Motor neuron (in vitro differentiated cells): ENCODE results near the gene C1QTNF5. TPM values are rescaled to one million over a fixed set of nuclear protein-coding genes. Genes with fewer than 3 reads are reported as not detected.

Source experiments
- ATAC-seq, 8 experiments: fragments of 200-7000 bp; cut with Tn5 transposase; replicated peaks in 6 of 8; 2 replicates each; pipeline ENCODE4 v1.8.0; 2021; ENCODE audit warnings: mild to moderate bottlenecking in 8 of 8, moderate library complexity in 8 of 8
- H3K27ac ChIP-seq, 2 donors: fragments of 250-450 bp; sonication (Bioruptor Pico); 2 replicates each; pipeline ENCODE4 v1.9.0; 2021; ENCODE audit warnings: antibody characterized with exemption in 2 of 2, mild to moderate bottlenecking in 2 of 2, moderate library complexity in 1 of 2
- H3K4me1 ChIP-seq, 2 donors: fragments of 250-450 bp; sonication (Bioruptor Pico); replicated peaks in 1 of 2; 2 replicates each; pipeline ENCODE4 v1.6.1; 2021; ENCODE audit warnings: antibody characterized with exemption in 2 of 2, mild to moderate bottlenecking in 2 of 2, moderate library complexity in 1 of 2
- H3K4me3 ChIP-seq, 5 donors: fragments of 250-450 bp; sonication (Bioruptor Pico); 2 replicates each; pipeline ENCODE4 v1.9.0; 2021; ENCODE audit warnings: antibody characterized with exemption in 5 of 5, mild to moderate bottlenecking in 5 of 5, moderate library complexity in 4 of 5
- WGBS, 10 experiments: fragments of 450-650 bp; shearing (Covaris generic); methylation state at CpG; one replicate each; pipeline ENCODE4 v1.0.0; 2022; 5-methylcytosine and 5-hydroxymethylcytosine counted together
- in situ Hi-C, 9 experiments: fragments of 400-800 bp; cut with MboI; loops; one replicate each; pipeline ENCODE4 v1.15.0; 2021; ENCODE audit warnings: low sequenced_read_pairs in 9 of 9, low pct_unique_long_range_greater_than_20kb in 2 of 9; ENCODE audit not compliant: unreplicated experiment in 9 of 9
- total RNA-seq, 8 experiments: library from RNA; unstranded; fragments of 300-600 nt; gene quantifications; 2 replicates each; pipeline versions ENCODE4 v1.2.3 to v1.2.4, GENCODE V29; 2022

The C1QTNF5 gene
- total RNA-seq, 8 experiments from 2014 or later, result 0.54 to 27.8 (median 1.4) TPM; not detected in 1

- in situ Hi-C loops, result loop anchor here in 2 of 9 experiments (10.0 to 25.0 kb wide), 2 partner anchors 226 to 234 kb away; partner anchors contain the start of genes C2CD2L (in 2 of the 2), DPAGT1 (in 2 of the 2) and HINFP (in 1 of the 2)
- WGBS, 10 experiments, result 0 to 40% (median 4%) methylated on average over 1 to 11 of the region's 17 CpGs; no CpG with 5 or more reads in 4 of the 10 experiments
- H3K4me1 ChIP-seq, result peaks cover 29 to 47% of the 10 kb centered on the region in 2 donors
Measured at GRCh38 chr11:119338318-119338890, 2.3 kb downstream of the C1QTNF5 start.

GRCh38 chr11:119337581-119338317 is 2.9 kb downstream of the C1QTNF5 start:
- in situ Hi-C loops, result loop anchor here in 2 of 9 experiments (10.0 to 25.0 kb wide), 2 partner anchors 225 to 233 kb away; partner anchors contain the start of genes C2CD2L (in 2 of the 2), DPAGT1 (in 2 of the 2) and HINFP (in 1 of the 2)
- H3K4me3 ChIP-seq, result peak overlapping the region in 4 of 5 donors; percentile 5 to 11 (median 10)
- ATAC-seq, result peak in 6 of 8 experiments; percentile 4 to 12 (median 6)
- 25 to 80% (median 34%) methylated on average over 1 to 5 of the region's 9 CpGs; no CpG with 5 or more reads in 6 of the 10 experiments for WGBS, 10 experiments
- no peak overlapping the region for H3K27ac ChIP-seq
- peaks cover 29 to 47% of the 10 kb centered on the region in 2 donors for H3K4me1 ChIP-seq

More at GRCh38 chr11:119338318-119338890, 2.3 kb downstream of the C1QTNF5 start:
- Histone ChIP-seq H3K27ac (no peak overlapping the region), H3K4me3 (peak overlapping the region in 4 of 5 donors; percentile 5 to 11 (median 10))
- peak; percentile 24 to 52 (median 40) for ATAC-seq

GRCh38 chr11:119336744-119337469 is 3.8 kb downstream of the C1QTNF5 start:
- 33 to 100% (median 83%) methylated on average over 1 to 5 of the region's 9 CpGs; no CpG with 5 or more reads in 3 of the 10 experiments for WGBS, 10 experiments
- in situ Hi-C loops, result loop anchor here in 2 of 9 experiments (10.0 to 25.0 kb wide), 2 partner anchors 225 to 232 kb away; partner anchors contain the start of genes C2CD2L (in 2 of the 2), DPAGT1 (in 2 of the 2) and HINFP (in 1 of the 2)
- Histone ChIP-seq H3K4me3 (no peak overlapping the region), H3K27ac (no peak overlapping the region), H3K4me1 (peaks cover 29 to 47% of the 10 kb centered on the region in 2 donors)
- ATAC-seq, result no peak

GRCh38 chr11:119335655-119336543 is 4.8 kb downstream of the C1QTNF5 start:
- H3K27ac ChIP-seq, result no peak overlapping the region
- no peak overlapping the region for H3K4me3 ChIP-seq
- peaks cover 29 to 40% of the 10 kb centered on the region in 2 donors for H3K4me1 ChIP-seq
- no peak for ATAC-seq
- WGBS, 10 experiments, result 60 to 100% (median 91%) methylated on average over 1 to 11 of the region's 30 CpGs; no CpG with 5 or more reads in 4 of the 10 experiments
- in situ Hi-C loops, result loop anchor here in 2 of 9 experiments (10.0 to 25.0 kb wide), 2 partner anchors 224 to 231 kb away; partner anchors contain the start of genes C2CD2L (in 2 of the 2), DPAGT1 (in 2 of the 2) and HINFP (in 1 of the 2)

GRCh38 chr11:119335091-119335654 is 5.5 kb downstream of the C1QTNF5 start:
- no peak overlapping the region for H3K27ac ChIP-seq
- in situ Hi-C loops, result loop anchor here in 2 of 9 experiments (10.0 to 25.0 kb wide), 2 partner anchors 223 to 230 kb away; partner anchors contain the start of genes C2CD2L (in 2 of the 2), DPAGT1 (in 2 of the 2) and HINFP (in 1 of the 2)
- peaks cover 29 to 34% of the 10 kb centered on the region in 2 donors for H3K4me1 ChIP-seq
- 0 to 80% (median 29%) methylated on average over 1 to 3 of the region's 15 CpGs; no CpG with 5 or more reads in 7 of the 10 experiments for WGBS, 10 experiments
- no peak for ATAC-seq
- H3K4me3 ChIP-seq, result peak overlapping the region; percentile 79 to 99 (median 97)

GRCh38 chr11:119334174-119334930 is 6.3 kb downstream of the C1QTNF5 start, which contains the start of gene RNF26:
Gene RNF26 (plus strand): TSS chr11:119334527. CDS start chr11:119335123, 596 bp downstream.
- WGBS, 10 experiments, result 0 to 4% (median 0%) methylated on average over 4 to 17 of the region's 54 CpGs; no CpG with 5 or more reads in 1 of the 10 experiments
- H3K4me1 ChIP-seq, result peaks cover 28 to 29% of the 10 kb centered on the region in 2 donors

GRCh38 chr11:119332111-119332765 is 8.4 kb downstream of the C1QTNF5 start:
- WGBS, 10 experiments, result 58 to 100% (median 72%) methylated on average over 2 to 4 of the region's 4 CpGs
- H3K4me3 ChIP-seq, result no peak overlapping the region
- peaks cover 7 to 11% of the 10 kb centered on the region in 2 donors for H3K4me1 ChIP-seq
- in situ Hi-C loops, result loop anchor here in 2 of 9 experiments (10.0 to 25.0 kb wide), 2 partner anchors 220 to 227 kb away; partner anchors contain the start of genes C2CD2L (in 2 of the 2), DPAGT1 (in 2 of the 2) and HINFP (in 1 of the 2)
- no peak for ATAC-seq
- no peak overlapping the region for H3K27ac ChIP-seq

More at GRCh38 chr11:119334174-119334930, 6.3 kb downstream of the C1QTNF5 start, which contains the start of gene RNF26:
- ATAC-seq, result peak; percentile 88 to 94 (median 90)
- H3K27ac ChIP-seq, result peak within 1 kb of the TSS; percentile 79 to 81
- H3K4me3 ChIP-seq, result peak within 1 kb of the TSS; percentile 79 to 99 (median 97)
- in situ Hi-C loops, result loop anchor here in 2 of 9 experiments (10.0 to 25.0 kb wide), 2 partner anchors 222 to 230 kb away; partner anchors contain the start of genes C2CD2L (in 2 of the 2), DPAGT1 (in 2 of the 2) and HINFP (in 1 of the 2)

- Histone ChIP-seq H3K27ac (no peak overlapping the region), H3K4me1 (peaks cover 4 to 7% of the 10 kb centered on the region in 2 donors), H3K4me3 (no peak overlapping the region)
- no peak for ATAC-seq
- in situ Hi-C loops, result loop anchor here in 2 of 9 experiments (10.0 to 25.0 kb wide), 2 partner anchors 218 to 225 kb away; partner anchors contain the start of genes C2CD2L (in 2 of the 2), DPAGT1 (in 2 of the 2) and HINFP (in 1 of the 2)
- WGBS, 10 experiments, result 5 to 100% (median 77%) methylated on average over 1 of the region's 1 CpG; no CpG with 5 or more reads in 1 of the 10 experiments
Measured at GRCh38 chr11:119330237-119330636, 10.4 kb downstream of the C1QTNF5 start.

- ATAC-seq, result no peak
- no peak overlapping the region for H3K27ac ChIP-seq
- H3K4me1 ChIP-seq, result peaks cover 0 to 4% of the 10 kb centered on the region in 2 donors
- H3K4me3 ChIP-seq, result no peak overlapping the region
- WGBS, 10 experiments, result 20 to 100% (median 75%) methylated on average over 1 to 2 of the region's 2 CpGs; no CpG with 5 or more reads in 1 of the 10 experiments
- in situ Hi-C loops, result loop anchor here in 1 of 9 experiments (25.0 kb wide), 1 partner anchor 217 kb away; the partner anchor contains the start of genes C2CD2L, DPAGT1 and HINFP
Measured at GRCh38 chr11:119329320-119329719, 11.4 kb downstream of the C1QTNF5 start.
